Measurements from ENCODE around the gene MSH4. TPM values are rescaled to one million over a fixed set of nuclear protein-coding genes. Genes with fewer than 3 reads are reported as not detected.
A peak's percentile ranks its signal among the peaks of the same experiment; 100 is the strongest.
"Not testable (repeated sequence)": the region's sequence is repeated elsewhere in the genome, so short reads cannot be mapped to it uniquely, and the experiment has no call there.

Gene MSH4
- total RNA-seq, 1 experiment from 2014 or later = not detected

GRCh38 chr1:75795703-75796193 lies 934 bp upstream of the MSH4 start:
- DNase-seq (ENCODE audit: low read depth) = no peak

- no peak for DNase-seq (ENCODE audit: low read depth)
Observed at GRCh38 chr1:75797273-75797588, 549 bp downstream of the MSH4 start.

- no peak for DNase-seq (ENCODE audit: low read depth)
Observed at GRCh38 chr1:75797606-75798216, 1.0 kb downstream of the MSH4 start.

DNA sequence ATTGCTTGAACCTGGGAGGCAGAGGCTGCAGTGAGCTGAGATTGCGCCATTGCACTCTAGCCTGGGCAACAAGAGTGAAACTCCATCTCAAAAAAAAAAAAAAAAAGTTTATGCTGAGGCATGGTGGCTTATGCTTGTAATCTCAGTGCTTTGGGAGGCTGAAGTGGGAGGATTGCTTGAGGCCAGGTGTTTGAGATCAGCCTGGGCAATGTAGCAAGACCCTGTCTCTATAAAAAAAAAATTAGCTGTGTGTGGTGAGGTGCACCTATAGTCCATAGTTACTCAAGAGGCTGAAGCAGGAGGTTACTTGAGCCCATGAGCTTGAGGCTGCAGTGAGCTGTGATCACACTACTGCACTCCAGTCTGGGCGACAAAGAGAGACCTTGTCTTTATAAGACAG lies 4.8 kb downstream of the MSH4 start:
- DNase-seq (ENCODE audit: low read depth) = not testable (repeated sequence)

GRCh38 chr1:75808921-75809320 lies 12.2 kb downstream of the MSH4 start:
- no peak for DNase-seq (ENCODE audit: low read depth)

DNA sequence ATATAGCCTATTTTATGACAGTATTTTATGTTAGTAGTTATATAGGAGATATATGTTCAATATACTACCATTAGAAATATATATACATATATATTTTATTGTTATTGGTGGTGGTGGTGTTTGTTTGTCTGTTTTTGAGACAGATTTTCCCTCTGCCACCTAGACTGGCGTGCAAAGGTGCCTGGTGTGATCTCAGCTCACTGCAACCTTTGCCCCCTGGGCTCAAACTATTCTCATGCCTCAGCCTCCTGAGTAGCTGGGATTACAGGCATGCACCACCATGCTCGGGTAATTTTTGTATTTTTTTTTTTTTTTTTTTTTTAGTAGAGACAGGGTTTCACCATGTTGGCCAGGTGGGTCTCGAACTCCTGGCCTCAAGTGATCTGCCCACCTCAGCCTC lies 13.4 kb downstream of the MSH4 start:
- DNase-seq (ENCODE audit: low read depth) = not testable (repeated sequence)

GRCh38 chr1:75811211-75811981 lies 14.7 kb downstream of the MSH4 start:
- peak; percentile 68 for DNase-seq (ENCODE audit: low read depth)

GRCh38 chr1:75812065-75812464 lies 15.4 kb downstream of the MSH4 start:
- DNase-seq (ENCODE audit: low read depth) = no peak

- not testable (repeated sequence) for DNase-seq (ENCODE audit: low read depth)
Observed at GRCh38 chr1:75823596-75823995, 26.9 kb downstream of the MSH4 start.

GRCh38 chr1:75836528-75837100 lies 39.9 kb downstream of the MSH4 start:
- no peak for DNase-seq (ENCODE audit: low read depth)

GRCh38 chr1:75838079-75838478 lies 41.4 kb downstream of the MSH4 start:
- DNase-seq (ENCODE audit: low read depth) = no peak

DNA sequence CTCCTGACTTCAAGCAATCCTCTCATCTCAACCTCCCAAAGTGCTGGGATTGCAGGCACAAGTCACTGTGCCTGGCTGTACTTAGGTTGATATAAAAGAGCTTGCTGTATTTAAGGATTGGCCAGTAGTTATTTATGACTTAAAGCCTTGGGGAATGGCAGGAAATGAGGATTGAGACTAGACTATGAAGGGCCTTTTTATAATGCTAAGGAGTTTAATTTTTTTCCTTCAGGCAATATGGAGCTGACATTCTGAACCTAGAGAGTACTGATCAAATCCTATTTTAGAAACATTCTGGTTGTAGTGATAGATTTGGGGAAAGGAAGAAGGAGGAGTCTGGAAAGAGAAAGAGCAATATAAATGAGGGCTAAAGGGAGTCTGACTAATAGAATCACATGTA lies 44.7 kb downstream of the MSH4 start:
- no peak for DNase-seq (ENCODE audit: low read depth)

DNA sequence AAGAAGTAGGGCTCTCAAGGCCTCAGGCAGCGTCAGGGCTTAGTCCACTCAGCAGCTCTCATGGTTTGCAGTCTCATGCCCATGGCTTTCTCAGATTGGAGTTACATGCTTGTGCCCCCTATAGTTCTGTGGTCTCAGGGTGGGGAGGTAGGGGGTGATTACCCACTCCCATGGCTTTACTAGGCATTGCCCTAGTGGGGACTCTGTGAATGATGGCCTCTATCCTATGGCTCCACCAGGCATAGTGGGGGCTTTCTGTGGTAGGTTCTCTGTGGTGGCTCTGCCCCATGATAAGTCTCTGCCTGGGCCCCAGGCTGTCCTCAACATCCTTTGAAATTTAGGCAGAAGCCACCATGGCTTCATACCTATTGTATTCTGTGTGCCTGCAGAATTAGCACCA lies 48.9 kb downstream of the MSH4 start:
- DNase-seq (ENCODE audit: low read depth) = no peak

DNA sequence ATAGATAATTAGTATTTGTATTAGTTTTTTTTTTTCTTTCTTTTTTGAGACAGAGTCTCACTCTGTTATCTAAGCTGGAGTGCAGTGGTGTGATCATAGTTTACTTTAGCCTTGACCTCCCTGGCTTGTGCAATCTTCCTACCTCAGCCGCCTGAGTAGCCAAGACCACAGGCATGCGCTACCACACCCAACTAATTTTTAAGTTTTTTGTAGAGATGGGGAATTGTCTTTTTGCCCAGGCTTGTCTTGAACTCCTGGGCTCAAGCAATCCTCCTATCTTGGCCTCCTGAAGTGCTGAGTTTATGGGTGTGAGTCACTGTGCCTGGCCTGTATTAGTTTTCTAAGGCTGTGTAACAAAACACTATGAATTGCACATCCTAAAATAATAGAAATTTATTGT lies 58.3 kb downstream of the MSH4 start:
- DNase-seq (ENCODE audit: low read depth) = peak; percentile 64

- DNase-seq (ENCODE audit: low read depth) = no peak
Observed at GRCh38 chr1:75855734-75856133, 59.1 kb downstream of the MSH4 start.

DNA sequence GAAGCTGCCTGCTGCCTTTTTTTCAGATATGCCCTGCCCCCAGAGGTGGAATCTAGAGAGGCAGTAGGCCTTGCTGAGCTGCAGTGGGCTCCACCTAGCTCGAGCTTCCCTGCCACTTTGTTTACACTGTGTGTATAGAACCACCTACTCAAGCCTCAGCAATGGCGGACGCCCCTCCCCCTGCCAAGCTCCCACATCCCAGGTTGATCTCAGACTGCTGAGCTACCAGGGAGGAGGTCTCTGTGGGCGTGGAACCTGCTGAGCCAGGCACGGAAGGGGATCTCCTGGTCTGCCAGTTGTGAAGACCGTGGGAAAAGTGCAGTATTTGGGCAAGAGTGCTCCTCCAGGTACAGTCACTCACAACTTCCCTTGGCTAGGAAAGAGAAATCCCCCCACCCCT lies 65.1 kb downstream of the MSH4 start:
- DNase-seq (ENCODE audit: low read depth) = no peak

- DNase-seq (ENCODE audit: low read depth) = peak; percentile 35
Observed at GRCh38 chr1:75870951-75871350, 74.3 kb downstream of the MSH4 start.

GRCh38 chr1:75879985-75880384 lies 83.3 kb downstream of the MSH4 start:
- no peak for DNase-seq (ENCODE audit: low read depth)

DNA sequence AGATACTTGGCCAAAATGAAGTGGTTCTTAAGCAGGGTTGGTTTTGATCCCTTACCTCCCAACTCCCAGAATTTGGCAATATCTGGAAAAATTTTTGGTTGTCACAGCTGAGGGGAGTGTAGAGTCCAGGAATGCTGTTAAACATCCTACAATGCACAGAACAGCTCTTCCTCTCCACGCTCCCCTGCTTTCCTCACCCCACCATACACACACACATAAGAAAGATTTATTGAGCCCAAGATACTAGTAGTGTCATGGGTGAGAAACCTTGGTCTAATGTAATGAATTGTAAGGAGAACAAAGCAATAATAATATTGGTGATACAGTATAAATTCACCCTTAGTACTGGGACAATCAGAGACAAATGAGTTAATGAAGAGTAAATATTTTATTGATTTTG lies 87.8 kb downstream of the MSH4 start:
- no peak for DNase-seq (ENCODE audit: low read depth)

GRCh38 chr1:75901371-75901770 lies 104.7 kb downstream of the MSH4 start:
- no peak for DNase-seq (ENCODE audit: low read depth)

GRCh38 chr1:75908717-75909152 lies 112.1 kb downstream of the MSH4 start:
- peak; percentile 59 for DNase-seq (ENCODE audit: low read depth)

GRCh38 chr1:75916834-75917233 lies 120.2 kb downstream of the MSH4 start:
- DNase-seq (ENCODE audit: low read depth) = no peak

GRCh38 chr1:75922698-75923097 lies 126.0 kb downstream of the MSH4 start:
- no peak for DNase-seq (ENCODE audit: low read depth)
